Tibial nerve (tissue), 4 donors: ENCODE results near the gene WDR74. TPM values are rescaled to one million over a fixed set of nuclear protein-coding genes. Genes with fewer than 3 reads are reported as not detected.

Experiments used
- DNase-seq, 2 donors: peaks; one replicate each; pipeline ENCODE4 v3.0.0-alpha.2; 2019; ENCODE audit warnings: low spot score in 2 of 2
- H3K27ac ChIP-seq, 4 donors: fragments of 200-600 bp; sonication (generic) in 3 of 4; one replicate each; pipeline ENCODE4 v1.5.1; 2017 to 2019; ENCODE audit warnings: mild to moderate bottlenecking in 1 of 4
- H3K27me3 ChIP-seq, 2 donors: fragments of 200-600 bp; sonication (generic) in 1 of 2; one replicate each; pipeline versions ENCODE4 v1.5.1 to v1.6.0; 2017 to 2019
- H3K36me3 ChIP-seq, 3 donors: fragments of 200-600 bp; sonication (generic); one replicate each; pipeline ENCODE4 v1.5.1; 2018 to 2019
- H3K4me1 ChIP-seq, 4 donors: fragments of 200-600 bp; sonication (generic) in 3 of 4; one replicate each; pipeline ENCODE4 v1.5.1; 2017 to 2019
- H3K4me3 ChIP-seq, 4 donors: fragments of 200-600 bp; sonication (generic) in 3 of 4; one replicate each; pipeline ENCODE4 v1.5.1; 2017 to 2019; ENCODE audit warnings: mild to moderate bottlenecking in 1 of 4, moderate library complexity in 1 of 4
- H3K9me3 ChIP-seq, 4 donors: fragments of 200-600 bp; sonication (generic) in 3 of 4; one replicate each; pipeline ENCODE4 v1.5.1; 2017 to 2019
- CTCF ChIP-seq, 5 experiments: fragments of 200-600 bp in 3 of 5; fragments of 450-650 bp in 2 of 5; sonication (generic) in 3 of 5; IDR thresholded peaks; one replicate each; pipeline ENCODE4 v1.5.1; 2016 to 2019; ENCODE audit warnings: antibody characterized with exemption in 5 of 5, mild to moderate bottlenecking in 3 of 5, moderate library complexity in 2 of 5
- EP300 ChIP-seq, 2 donors: sonication (generic); formaldehyde crosslinking; IDR thresholded peaks; one replicate each; pipeline ENCODE4 v1.6.1; 2017; ENCODE audit warnings: antibody characterized with exemption in 2 of 2, mild to moderate bottlenecking in 1 of 2
- POLR2A ChIP-seq, 2 donors: fragments of 450-650 bp; IDR thresholded peaks; one replicate each; pipeline ENCODE4 v1.6.1; 2017; ENCODE audit warnings: antibody characterized with exemption in 2 of 2, mild to moderate bottlenecking in 2 of 2, moderate library complexity in 2 of 2
- WGBS, 2 donors: methylation state at CpG; one replicate each; pipeline ENCODE4 v1.1.5; 2018; 5-methylcytosine and 5-hydroxymethylcytosine counted together
- total RNA-seq, 4 donors: library from RNA; depleted of rRNA; stranded (reverse); fragments of >200 nt; gene quantifications; one replicate each; pipeline ENCODE4 v1.1.0, GENCODE V29; 2016

The WDR74 gene
- total RNA-seq, 4 donors from 2014 or later, result 31.7 to 75.0 (median 48.0) TPM

GRCh38 chr11:62805076-62805892, 34.1 kb downstream of the WDR74 start, which contains the start of gene NXF1:
Gene NXF1, minus strand, starts transcription at chr11:62805440. Its CDS starts 84 bp downstream, at chr11:62805356.
- H3K27me3 ChIP-seq, result no peaks in the 10 kb centered on the region
- H3K36me3 ChIP-seq, result peaks cover 0 to 45% (median 6%) of the 10 kb centered on the region in 3 donors
- TF ChIP-seq EP300 (IDR thresholded peaks at IDR 0.05), result peak; percentile 98 to 100
- TF ChIP-seq POLR2A (IDR thresholded peaks at IDR 0.05), result peak; percentile 98 to 100
- TF ChIP-seq CTCF (IDR thresholded peaks at IDR 0.05), result peak in 3 of 5 experiments; percentile 13 to 57 (median 47)
- peak; percentile 94 to 95 for DNase-seq
- H3K4me3 ChIP-seq, result peak within 1 kb of the TSS; percentile 61 to 98 (median 83)
- H3K27ac ChIP-seq, result peak within 1 kb of the TSS; percentile 92 to 95 (median 94)
- peaks cover 0 to 39% (median 16%) of the 10 kb centered on the region in 4 donors for H3K4me1 ChIP-seq
- H3K9me3 ChIP-seq, result no peaks in the 10 kb centered on the region
- WGBS, 2 donors, result 1 to 3% methylated on average over 19 to 26 of the region's 77 CpGs

- Histone ChIP-seq H3K9me3 (no peaks in the 10 kb centered on the region), H3K27me3 (no peaks in the 10 kb centered on the region), H3K4me3 (peak overlapping the region; percentile 61 to 98 (median 83)), H3K27ac (peak overlapping the region; percentile 92 to 95 (median 94)), H3K4me1 (peaks cover 0 to 39% (median 16%) of the 10 kb centered on the region in 4 donors), H3K36me3 (peaks cover 4 to 53% (median 6%) of the 10 kb centered on the region in 3 donors)
- peak in 1 of 2 donors; percentile 25 for DNase-seq
- 1 to 2% methylated on average over 13 to 14 of the region's 14 CpGs for WGBS, 2 donors
- TF ChIP-seq POLR2A (IDR thresholded peaks at IDR 0.05), result no peak
- no peak for TF ChIP-seq CTCF (IDR thresholded peaks at IDR 0.05)
- TF ChIP-seq EP300 (IDR thresholded peaks at IDR 0.05), result peak in 1 of 2 donors; percentile 4
These were observed 34.9 kb downstream of the WDR74 start for GRCh38 chr11:62804310-62805075.

DNA sequence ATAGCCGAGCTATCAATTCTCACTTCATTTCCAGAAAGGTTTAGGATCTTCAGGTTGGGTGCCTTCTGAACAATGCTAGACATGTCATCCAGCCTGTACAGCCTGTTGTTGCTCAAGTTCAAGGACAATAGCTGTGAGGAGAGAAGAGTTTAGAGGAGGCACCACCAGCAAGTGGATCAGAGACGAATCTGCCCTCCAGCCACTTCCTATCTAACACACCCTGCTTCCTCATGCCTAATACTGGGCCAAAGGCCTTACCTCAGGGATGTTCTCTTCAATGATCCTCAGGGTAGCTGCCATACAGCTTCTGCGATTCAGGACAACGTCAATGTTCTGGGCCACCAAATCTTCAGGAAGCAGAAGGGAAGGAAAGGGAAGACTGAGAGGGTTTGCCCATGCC, 38.3 kb downstream of the WDR74 start:
- Histone ChIP-seq H3K27ac (no peak overlapping the region), H3K36me3 (peaks cover 10 to 75% (median 31%) of the 10 kb centered on the region in 3 donors), H3K9me3 (no peaks in the 10 kb centered on the region), H3K27me3 (no peaks in the 10 kb centered on the region), H3K4me1 (peaks cover 0 to 29% (median 14%) of the 10 kb centered on the region in 4 donors), H3K4me3 (no peak overlapping the region)
- 86 to 89% methylated on average over 4 of the region's 4 CpGs for WGBS, 2 donors
- DNase-seq, result no peak
- TF ChIP-seq POLR2A (IDR thresholded peaks at IDR 0.05), result no peak
- TF ChIP-seq EP300 (IDR thresholded peaks at IDR 0.05), result no peak
- no peak for TF ChIP-seq CTCF (IDR thresholded peaks at IDR 0.05)

- WGBS, 2 donors, result 92 to 93% methylated on average over 7 to 10 of the region's 10 CpGs
- H3K4me1 ChIP-seq, result peaks cover 0 to 23% (median 12%) of the 10 kb centered on the region in 4 donors
- no peak for DNase-seq
- H3K27ac ChIP-seq, result no peak overlapping the region
- H3K36me3 ChIP-seq, result peaks cover 14 to 91% (median 45%) of the 10 kb centered on the region in 3 donors
- TF ChIP-seq EP300 (IDR thresholded peaks at IDR 0.05), result no peak
- TF ChIP-seq CTCF (IDR thresholded peaks at IDR 0.05), result no peak
- no peak for TF ChIP-seq POLR2A (IDR thresholded peaks at IDR 0.05)
- no peaks in the 10 kb centered on the region for H3K9me3 ChIP-seq
- H3K27me3 ChIP-seq, result no peaks in the 10 kb centered on the region
- no peak overlapping the region for H3K4me3 ChIP-seq
These were observed 39.9 kb downstream of the WDR74 start for GRCh38 chr11:62799486-62799885.
